Lung (tissue), 12 donors: Measurements from ENCODE around the gene SCAPER. TPM values are rescaled to one million over a fixed set of nuclear protein-coding genes. Genes with fewer than 3 reads are reported as not detected.

ENCODE experiments used
- ATAC-seq: fragments of 200-7000 bp; cut with Tn5 transposase; one replicate; pipeline ENCODE4 v1.9.1; 2020; ENCODE audit warnings: moderate number of reproducible peaks; ENCODE audit not compliant: insufficient read depth, low FRiP score
- DNase-seq, 3 donors: peaks; one replicate each; pipeline ENCODE4 v3.0.0-alpha.2; 2013 to 2017
- H3K27ac ChIP-seq, 2 donors: one replicate each; pipeline ENCODE4 v1.5.1; 2013; ENCODE audit warnings: mild to moderate bottlenecking in 2 of 2, moderate library complexity in 2 of 2, control low read depth in 1 of 2, inconsistent platforms in 1 of 2, low read depth in 1 of 2, low read length in 1 of 2
- H3K27me3 ChIP-seq, 3 donors: one replicate each; pipeline ENCODE4 v1.5.1; 2013; ENCODE audit warnings: low read length in 2 of 3; ENCODE audit not compliant: control insufficient read depth in 3 of 3, insufficient read depth in 3 of 3
- H3K36me3 ChIP-seq, 4 donors: one replicate each; pipeline ENCODE4 v1.5.1; 2013; ENCODE audit warnings: low read length in 4 of 4, mild to moderate bottlenecking in 1 of 4, moderate library complexity in 1 of 4; ENCODE audit not compliant: control insufficient read depth in 4 of 4, insufficient read depth in 4 of 4
- H3K4me1 ChIP-seq, 5 donors: one replicate each; pipeline ENCODE4 v1.5.1; 2013; ENCODE audit warnings: low read length in 5 of 5, mild to moderate bottlenecking in 2 of 5, moderate library complexity in 1 of 5; ENCODE audit not compliant: control insufficient read depth in 5 of 5, insufficient read depth in 5 of 5
- H3K4me3 ChIP-seq: one replicate; pipeline ENCODE4 v1.5.1; 2013; ENCODE audit warnings: mild to moderate bottlenecking, control low read depth, moderate library complexity
- H3K9ac ChIP-seq, 2 donors: one replicate each; pipeline ENCODE4 v1.5.1; 2013; ENCODE audit warnings: low read length in 2 of 2, control low read depth in 1 of 2; ENCODE audit not compliant: insufficient read depth in 1 of 2
- H3K9me3 ChIP-seq, 4 donors: one replicate each; pipeline ENCODE4 v1.5.1; 2013; ENCODE audit warnings: low read length in 3 of 4, mild to moderate bottlenecking in 1 of 4, moderate library complexity in 1 of 4; ENCODE audit not compliant: control insufficient read depth in 4 of 4, insufficient read depth in 3 of 4
- CTCF ChIP-seq: IDR thresholded peaks from 2 replicates; pipeline ENCODE4 v1.5.1; 2012; ENCODE audit warnings: mild to moderate bottlenecking; ENCODE audit errors: control extremely low read depth, extremely low read depth
- WGBS, 2 donors: extraction: QIAGEN DNeasy Blood & Tissue Kit; methylation state at CpG; one replicate each; pipeline ENCODE4 v1.1.7; 2013; 5-methylcytosine and 5-hydroxymethylcytosine counted together
- polyA plus RNA-seq, 2 donors: library from polyadenylated mRNA; stranded (reverse); fragments of 200-250 nt; gene quantifications; one replicate each; pipeline ENCODE4 v1.2.1, GENCODE V29; 2013
- total RNA-seq, 2 donors: library from RNA; depleted of rRNA in 1 of 2; stranded (reverse); fragments of >200 nt in 1 of 2; gene quantifications; one replicate each; pipeline ENCODE4 v1.2.1, GENCODE V29; 2014 to 2021
- donor health status: control.
- donor health status: control.
- donor health status: Bipolar disorder and iron deficiency.
- donor health status: healthy.
- donor health status: DM: yes; HTN: yes; CAD: no.

Gene SCAPER
- total and polyA plus RNA-seq, 4 donors = 3.9 to 40.2 (median 19.5) TPM

GRCh38 chr15:76588811-76589747 is 316.1 kb downstream of the SCAPER start:
- Histone ChIP-seq H3K4me1 (peaks cover 0 to 5% (median 0%) of the 10 kb centered on the region in 5 donors), H3K9ac (no peak overlapping the region), H3K27me3 (no peaks in the 10 kb centered on the region), H3K9me3 (no peaks in the 10 kb centered on the region), H3K27ac (no peak overlapping the region), H3K36me3 (no peaks in the 10 kb centered on the region), H3K4me3 (no peak overlapping the region)
- no peak for DNase-seq
- no peak for ATAC-seq
- 93% methylated on average over 7 of the region's 7 CpGs for WGBS, 2 donors
- no peak for TF ChIP-seq CTCF

GRCh38 chr15:76585576-76585897 is 319.6 kb downstream of the SCAPER start:
- no peak for DNase-seq

GRCh38 chr15:76584868-76585575 is 320.1 kb downstream of the SCAPER start:
- 88 to 96% methylated on average over 2 of the region's 2 CpGs for WGBS, 2 donors
- no peak overlapping the region for H3K27ac ChIP-seq
- no peak overlapping the region for H3K9ac ChIP-seq
- peaks cover 0 to 12% (median 1%) of the 10 kb centered on the region in 4 donors for H3K9me3 ChIP-seq
- H3K4me3 ChIP-seq = no peak overlapping the region
- no peaks in the 10 kb centered on the region for H3K36me3 ChIP-seq
- peaks cover 0 to 5% (median 0%) of the 10 kb centered on the region in 5 donors for H3K4me1 ChIP-seq
- ATAC-seq (no peak), DNase-seq (no peak)
- no peaks in the 10 kb centered on the region for H3K27me3 ChIP-seq
- TF ChIP-seq CTCF = no peak

More at GRCh38 chr15:76585576-76585897, 319.6 kb downstream of the SCAPER start:
- Histone ChIP-seq H3K4me3 (no peak overlapping the region), H3K36me3 (no peaks in the 10 kb centered on the region), H3K9ac (no peak overlapping the region), H3K27me3 (no peaks in the 10 kb centered on the region), H3K27ac (no peak overlapping the region), H3K4me1 (peaks cover 0 to 5% (median 0%) of the 10 kb centered on the region in 5 donors), H3K9me3 (peaks cover 0 to 12% (median 1%) of the 10 kb centered on the region in 4 donors)
- no peak for ATAC-seq
- no peak for TF ChIP-seq CTCF
